ENCODE data around the gene SLC4A2.

SLC4A2 gene

DNA sequence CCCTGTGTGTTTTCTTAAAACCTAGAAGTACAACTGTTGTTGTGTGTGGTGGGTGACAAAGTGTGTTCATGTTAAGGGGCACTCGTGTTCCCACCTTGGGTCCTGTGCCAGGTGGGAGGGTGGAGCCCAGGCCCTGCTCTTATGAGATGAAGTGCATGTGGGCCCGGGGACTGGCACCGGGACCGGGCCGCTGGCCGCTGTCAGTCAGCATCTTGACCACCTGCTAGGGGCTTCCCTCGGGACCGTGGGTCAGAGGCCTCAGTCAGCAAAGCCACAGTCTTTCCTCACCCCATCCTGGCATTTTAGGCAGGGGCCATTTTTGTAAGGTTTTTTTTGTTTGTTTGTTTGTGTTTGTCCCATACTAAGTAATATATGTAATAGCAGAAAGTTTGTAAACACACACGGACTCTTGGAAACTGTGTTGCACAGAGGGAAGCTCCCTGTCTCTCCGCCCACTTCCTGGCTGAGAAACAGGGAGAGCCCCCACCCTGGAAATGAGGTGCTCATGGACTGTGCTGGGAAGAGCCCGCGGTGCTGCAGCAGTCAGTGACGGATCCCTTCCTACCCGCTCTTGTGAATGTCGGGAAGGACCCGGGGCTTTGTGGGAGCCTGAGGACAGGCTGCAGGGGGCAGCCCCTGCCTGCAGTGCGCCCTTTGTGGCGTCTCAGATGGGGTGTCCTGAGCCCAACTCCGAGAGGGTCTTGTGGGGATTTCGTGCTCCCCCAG, 40.3 kb downstream of the SLC4A2 start:
- no peak for DNase-seq

DNA sequence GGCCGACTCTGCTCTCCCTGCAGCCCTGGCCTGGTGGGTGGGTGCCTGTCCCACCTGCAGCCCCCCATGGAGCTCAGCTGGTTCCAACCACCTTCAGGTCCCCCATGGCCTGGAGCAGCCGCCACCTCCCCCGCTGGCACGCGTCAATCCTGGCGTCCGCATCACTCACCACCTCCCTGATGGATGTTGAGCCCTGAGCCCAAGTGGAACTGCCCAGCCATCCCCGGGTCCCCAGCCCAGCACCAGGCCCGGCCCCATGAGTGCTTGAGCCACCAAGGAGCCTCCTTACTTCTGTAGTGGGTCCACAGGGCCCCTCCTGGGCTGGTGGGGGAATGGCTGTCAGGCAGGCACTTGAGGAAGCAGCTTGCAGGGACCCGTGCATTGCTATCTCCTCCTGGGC, 41.5 kb downstream of the SLC4A2 start:
- DNase-seq: no peak

DNA sequence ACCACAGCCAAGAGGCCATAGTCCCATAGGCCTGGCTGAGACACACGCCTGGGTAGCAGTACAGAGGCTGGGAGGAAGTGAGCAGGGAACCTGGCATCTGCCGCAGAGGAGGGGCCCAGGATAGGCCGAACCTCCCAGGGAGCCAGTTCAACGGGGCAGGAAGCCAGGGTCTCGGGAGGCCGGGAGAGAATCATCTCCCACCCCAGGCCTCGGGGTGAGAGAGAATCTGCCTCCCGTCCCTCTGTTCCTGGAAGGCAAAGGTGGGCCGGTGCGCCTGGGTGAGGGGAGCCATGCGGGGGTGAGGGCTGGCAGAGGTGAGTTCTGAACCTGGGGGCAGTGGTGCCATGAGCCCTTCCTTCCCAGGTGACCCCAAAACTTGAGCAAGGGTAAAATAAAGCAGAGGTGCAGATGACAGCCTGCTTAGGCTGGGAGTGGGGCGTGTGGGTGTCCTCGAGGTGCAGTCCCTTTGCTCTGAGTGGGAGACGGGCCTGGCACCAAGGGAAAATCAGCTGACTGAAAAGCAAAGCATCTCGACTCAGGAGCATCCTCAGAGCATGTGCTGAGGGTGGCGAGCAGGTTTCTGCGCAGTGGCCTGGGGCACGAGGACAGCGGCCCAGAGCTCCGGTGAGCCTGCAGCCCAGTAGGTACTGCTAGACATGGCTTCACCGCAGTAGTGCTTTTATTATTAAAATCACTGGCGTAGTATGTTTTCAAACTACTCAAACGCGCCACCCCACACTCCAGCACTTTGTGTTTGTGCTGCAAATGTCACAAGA, 42.4 kb downstream of the SLC4A2 start:
- DNase-seq: no peak

DNA sequence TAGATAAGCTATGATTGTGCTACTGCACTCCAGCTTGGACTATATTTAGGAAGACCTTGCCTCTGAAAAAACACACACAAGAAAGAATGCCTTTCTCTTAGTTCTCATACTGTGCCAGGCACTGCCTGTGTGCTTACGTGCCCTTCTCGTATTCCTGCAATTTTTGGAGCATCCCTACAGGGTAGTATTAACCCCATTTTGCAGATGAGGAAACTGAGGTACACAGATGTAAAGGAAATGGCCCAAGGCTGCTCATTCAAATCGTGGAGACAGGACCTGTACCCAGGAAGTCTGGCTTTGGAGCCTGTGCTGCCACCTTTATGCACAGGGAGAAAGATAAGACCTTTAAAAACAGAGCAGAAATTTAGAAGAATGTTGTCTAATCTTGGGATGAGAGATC, 43.6 kb downstream of the SLC4A2 start:
- no peak for DNase-seq

DNA sequence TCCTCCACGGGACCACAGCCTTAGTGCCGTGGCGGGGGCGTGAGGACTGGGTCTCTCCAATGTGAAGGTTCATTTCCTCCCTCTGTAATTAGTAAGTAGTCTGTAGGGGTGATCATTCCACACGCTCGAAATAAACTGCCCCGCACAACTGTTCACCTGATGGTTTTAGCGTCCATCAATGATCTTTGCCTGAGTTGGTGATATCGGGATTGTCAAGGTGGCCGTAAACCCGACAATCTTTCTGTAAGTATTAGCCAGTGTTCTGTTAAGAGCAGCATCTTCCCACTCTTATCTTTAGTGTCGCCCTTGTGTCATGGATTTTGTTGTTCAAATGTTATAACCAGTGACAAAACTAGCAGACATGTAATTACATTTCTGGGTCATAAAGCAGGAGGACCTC, 44.6 kb downstream of the SLC4A2 start:
- DNase-seq: no peak

DNA sequence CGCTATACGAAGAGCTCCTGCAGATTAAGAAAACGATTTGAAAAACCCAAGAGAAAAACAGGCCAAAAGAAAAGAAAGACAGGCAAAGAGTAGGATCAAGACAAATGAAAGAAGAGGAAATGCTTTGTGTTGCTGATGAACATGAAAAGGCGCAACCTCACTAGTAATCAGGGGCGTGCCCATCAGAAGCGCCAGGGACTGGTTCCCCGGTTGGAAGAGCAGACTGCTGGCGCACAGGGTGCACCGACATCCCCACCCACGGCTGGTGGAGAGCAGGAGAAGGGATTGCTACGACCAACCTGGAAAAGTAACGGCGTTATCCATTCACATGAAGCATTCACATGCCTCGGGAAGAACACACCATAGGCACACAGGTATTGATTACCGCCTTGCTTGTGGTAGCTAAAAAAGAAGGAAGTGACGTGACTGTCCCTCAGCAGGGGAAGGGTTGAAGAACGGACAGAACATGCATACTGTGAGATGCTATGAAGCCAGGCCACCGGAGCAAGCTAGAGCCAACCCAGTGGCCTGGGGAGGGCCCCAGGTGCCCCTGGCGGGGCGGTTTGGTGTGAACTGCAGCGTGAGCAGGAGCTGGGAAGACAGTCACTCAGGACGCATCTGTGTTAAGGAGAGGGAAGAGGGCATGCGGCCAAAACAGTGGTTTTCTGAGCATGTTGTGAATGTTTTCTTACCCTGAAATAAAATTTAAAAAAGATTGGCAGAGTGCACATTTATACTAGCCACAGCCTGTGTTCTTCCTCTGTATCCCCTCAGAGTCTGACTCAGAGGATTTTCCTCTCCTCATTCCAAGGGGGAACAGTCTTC, 45.2 kb downstream of the SLC4A2 start:
- no peak for DNase-seq

DNA sequence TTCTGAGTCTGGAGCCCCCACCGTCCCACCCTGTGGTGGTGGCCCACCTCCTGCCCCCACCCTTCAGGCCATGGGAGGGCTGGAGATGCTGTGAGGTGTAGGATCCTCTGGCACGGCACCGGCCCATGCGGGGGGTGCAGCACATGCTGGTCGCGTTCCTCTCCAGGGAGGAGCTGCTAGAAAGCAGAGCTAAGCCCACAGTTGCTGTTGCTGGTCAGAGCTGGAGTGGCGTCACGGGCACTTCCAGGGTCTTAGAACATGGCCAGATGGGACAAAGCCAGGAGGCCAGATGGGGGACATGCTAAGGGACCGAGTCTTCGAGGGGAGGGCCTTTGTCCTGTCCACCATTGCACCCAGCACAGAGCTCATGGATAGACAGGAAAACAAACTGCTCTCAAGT, 48.5 kb downstream of the SLC4A2 start:
- no peak for DNase-seq

DNA sequence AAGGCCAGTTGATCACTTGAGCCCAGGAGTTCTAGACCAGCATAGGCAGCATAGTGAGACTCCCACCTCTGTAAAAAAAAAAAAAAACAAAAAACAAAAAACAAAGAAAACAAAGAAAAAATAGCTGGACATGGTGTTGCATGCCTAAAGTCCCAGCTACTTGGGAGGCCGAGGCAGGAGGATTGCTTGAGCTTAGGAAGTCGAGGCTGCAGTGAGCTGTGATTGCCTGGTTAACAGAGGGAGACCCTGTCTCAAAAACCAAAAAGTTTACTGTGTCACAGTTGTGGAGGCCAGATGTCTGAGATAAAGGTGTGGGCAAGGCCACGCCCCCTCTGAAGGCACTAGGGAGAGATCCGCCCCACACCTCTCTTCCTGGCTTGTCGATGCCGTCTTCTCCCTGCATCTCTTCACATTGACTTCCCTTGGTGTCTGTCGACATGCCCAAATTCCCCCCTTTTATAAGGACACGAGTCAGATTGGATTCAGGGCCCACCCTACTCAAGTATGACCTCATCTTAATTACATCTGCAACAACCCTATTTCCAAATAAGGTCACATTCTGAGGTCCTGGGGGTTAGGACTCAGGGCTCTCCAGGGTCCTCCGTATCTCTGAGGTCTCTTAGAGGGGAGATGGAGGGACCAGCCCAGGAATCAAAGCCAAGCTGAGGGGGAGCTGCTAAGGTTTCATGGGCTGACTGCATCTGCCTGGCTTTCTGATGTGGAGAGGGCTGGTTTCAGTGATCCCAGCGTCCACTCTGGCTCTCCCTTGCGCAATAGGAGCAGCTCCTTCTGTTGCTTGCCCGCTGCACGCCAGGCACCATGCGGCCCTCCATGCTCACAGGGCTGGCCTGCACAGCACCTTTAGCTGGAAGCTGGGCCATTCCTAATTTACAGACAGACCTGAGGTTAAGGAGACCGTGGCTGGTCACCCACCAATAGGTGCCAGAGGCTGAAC, 50.0 kb downstream of the SLC4A2 start:
- no peak for DNase-seq

DNA sequence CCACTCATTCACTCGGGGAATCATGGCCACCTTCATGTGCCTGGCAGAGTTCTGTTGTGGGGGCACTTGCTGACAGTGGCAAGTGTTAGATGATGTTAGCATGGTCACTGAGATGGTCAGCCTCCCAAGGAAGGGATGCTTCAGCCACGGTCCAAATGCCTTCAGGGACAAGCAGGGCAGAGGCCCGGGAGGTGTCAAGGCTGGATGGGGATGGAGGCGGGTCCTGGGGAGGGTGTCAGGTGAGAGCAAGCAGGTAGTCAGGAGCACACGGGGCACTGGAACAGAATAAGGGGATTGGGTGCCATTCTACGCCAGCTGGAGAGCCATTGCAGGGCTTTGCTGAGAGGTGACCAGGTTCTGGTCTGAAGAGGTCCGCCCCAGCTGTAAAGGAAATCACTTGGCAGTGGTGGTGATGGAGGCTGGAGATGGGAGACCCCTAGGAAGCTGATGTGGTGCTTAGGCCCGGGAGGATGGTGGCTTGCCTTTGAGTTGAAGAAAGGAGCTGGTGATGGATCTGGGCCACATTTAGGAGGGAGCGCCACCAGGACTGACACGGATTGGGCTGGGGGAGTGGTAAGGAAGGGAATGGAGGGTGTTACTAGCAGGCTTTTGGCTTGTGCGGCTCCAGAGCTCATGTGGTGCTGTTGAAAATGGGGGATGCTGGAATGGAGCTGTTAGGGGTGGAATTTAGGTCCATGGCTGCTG, 51.0 kb downstream of the SLC4A2 start:
- no peak for DNase-seq

DNA sequence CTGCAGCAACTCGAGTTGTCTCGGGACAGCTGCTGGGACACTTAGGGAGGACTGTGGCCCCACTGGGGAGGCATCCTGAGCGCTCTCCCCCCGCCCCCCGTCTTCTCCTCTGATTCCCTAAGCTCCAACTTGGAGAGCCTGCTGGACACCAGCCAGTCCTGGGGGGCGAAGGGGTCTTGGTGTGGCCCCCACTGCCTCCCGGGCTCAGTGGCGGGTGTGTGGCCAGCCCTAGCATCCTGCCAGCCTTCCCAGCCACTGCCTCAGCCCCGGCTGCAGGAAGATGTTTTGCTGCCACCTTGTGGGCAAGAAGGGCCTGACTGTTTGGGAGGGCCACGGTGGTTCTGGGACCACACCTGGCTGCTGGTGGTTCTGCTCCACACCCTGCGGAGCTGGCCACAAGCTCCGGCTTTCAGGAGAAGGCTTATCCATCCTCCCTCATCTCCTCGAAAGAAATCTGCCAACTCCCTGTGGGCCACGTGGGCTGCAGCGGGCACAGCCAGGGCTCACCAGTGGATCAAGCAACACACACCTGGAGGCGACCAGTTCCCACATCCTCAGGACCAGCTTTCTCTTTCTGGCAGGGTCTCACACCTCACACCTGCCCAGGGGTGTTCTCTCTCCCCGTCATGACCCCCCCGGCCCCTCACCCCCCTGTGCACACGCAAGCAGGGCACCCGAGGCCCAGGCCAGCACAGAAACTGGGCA, 51.7 kb downstream of the SLC4A2 start:
- peak; percentile 84 for DNase-seq

DNA sequence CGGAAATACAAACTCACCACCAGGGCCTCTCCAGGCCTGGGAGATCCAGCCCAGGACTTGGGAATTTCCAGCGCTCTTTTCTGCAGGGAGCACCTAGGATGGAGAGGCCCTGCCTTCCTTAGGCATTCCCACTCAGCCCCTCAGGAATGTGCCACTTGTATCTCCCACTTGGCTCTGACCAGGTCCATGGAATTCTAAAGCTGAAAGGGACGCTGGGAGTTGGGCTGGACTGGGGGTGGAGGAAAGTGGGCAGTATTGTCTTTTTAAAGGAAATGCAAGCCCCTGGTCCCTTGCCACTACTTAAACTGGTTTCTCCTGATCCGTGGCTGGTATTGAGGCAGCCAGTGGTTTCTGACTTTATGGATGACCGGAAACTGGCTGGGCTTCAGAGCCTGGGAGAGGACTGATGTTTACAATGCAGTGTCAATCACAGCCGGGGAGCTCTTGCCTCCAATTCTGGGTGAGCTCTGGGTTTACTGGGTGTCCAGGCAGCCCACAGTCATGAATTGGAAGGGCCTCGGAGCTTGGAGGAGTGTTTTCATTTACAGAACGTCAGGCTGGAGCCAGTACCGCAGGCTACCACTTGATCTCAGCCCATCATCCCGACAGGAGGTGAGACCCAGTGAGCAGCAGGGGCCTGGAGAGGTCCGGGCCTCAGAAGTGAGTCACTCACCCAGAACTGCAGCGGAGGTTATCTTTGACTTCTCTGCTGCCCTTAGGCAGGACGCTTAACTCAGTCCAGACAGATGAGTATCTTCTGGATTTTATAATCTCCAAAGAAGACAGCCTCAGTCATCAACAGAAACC, 54.2 kb downstream of the SLC4A2 start:
- no peak for DNase-seq

DNA sequence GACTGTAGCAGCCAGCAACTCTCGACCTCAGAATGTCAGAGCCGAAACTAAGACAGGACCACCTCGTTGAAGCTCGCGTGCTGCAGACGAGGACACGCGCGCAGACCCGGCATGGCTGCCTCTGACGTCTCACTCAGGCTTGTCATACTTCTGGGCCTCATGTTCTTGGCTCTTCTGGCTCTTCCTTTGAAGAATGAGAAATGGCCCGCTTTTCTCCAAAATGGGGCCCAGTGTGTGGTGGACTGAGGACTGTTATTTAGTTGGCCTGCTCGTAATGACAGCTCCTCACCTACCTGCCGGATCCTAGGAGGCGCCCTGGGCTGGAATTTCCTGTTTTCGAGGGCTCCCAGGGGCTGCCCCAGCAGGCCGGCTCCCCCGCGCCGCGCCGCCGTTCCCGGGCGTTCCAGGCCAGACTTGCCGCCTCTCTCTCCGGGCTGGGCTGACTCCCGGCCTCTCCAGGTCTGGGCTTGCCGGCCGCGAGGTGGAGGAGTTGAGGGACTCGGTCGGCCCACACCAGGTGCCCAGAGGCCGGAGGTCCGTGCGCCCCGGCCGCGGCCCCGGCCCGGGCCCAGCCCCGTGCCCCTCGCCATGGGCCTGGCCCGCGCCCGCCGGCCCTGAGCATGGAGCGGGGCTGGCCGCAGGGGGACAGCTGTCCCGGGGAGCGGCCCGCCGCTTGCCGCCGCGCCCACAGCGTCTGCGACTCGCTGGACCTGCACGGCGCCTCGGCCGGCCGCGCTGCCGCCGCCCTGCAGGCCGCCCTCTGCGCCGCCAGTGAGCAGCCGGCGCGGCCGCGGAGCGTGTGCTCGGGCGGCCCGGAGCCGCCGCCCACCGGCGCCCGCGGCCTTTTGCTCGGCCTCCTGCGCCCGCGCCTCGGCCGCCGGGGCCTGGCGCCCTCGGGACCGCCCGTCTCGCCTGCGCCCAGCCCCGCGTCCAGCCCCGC, 55.0 kb downstream of the SLC4A2 start:
- DNase-seq: no peak

DNA sequence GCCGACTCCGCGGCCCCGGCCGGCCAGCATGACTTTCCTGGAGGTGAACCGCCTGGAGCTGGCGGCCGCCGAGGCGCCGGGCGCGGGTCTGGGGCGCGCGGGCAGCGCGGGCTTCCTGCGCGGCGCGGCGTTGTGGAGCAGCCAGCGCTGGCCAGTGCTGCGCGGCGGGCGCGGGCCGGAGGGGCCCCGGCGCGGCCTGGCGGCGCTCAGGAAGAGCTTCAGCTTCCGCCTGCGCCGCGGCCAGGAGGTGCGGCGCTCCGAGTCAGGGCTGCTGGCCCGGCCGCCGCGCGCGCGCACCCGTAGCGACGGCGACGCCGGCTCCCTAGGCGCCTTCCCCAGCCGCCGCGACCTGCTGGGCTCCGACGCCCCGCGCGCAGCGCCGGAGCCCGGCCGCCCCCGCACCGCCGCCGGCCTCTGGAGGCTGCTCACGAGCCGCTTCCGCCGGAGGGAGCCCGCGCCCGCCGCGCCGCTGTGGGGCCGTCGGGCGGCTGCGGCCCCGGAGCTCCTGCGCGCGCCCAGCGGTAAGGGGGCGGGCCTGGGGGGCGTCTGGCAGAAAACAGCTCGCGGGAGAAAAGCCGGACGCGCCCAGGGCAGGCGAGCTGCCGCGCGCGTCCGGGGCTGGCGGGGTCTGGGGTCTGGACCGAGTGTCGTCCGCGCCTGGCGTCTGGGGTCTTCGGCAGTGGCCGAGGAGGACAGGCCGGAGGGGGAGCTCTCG, 55.9 kb downstream of the SLC4A2 start:
- DNase-seq: peak; percentile 60

DNA sequence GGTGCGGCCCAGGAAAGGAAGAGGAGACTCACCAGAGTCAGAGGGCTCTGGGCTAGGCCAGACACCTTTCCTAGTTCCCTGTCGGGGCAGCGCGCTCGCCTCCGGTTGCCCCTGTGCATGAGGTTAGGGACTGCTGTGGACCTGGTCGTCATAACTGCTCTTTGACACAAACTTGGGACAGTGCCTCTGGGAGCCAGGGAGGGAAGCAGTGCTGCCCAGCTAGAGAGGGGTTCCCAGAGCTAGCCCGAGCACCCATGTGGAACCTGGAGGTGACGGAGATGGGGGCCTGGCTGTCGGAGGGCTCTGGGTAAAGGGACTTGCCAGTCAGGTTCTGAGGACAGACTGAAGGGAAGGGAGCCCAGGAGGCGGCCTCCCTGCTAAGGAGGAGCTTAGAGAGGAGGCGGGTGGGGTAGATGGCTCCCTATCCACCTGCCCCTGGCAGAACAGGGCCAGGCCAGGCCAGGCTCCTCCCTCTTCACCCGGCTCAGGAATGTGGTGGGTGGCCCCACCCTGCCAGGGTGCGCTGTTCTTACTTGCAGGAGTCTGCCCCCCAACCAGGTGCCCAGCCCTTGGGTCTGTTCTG, 56.5 kb downstream of the SLC4A2 start:
- no peak for DNase-seq

DNA sequence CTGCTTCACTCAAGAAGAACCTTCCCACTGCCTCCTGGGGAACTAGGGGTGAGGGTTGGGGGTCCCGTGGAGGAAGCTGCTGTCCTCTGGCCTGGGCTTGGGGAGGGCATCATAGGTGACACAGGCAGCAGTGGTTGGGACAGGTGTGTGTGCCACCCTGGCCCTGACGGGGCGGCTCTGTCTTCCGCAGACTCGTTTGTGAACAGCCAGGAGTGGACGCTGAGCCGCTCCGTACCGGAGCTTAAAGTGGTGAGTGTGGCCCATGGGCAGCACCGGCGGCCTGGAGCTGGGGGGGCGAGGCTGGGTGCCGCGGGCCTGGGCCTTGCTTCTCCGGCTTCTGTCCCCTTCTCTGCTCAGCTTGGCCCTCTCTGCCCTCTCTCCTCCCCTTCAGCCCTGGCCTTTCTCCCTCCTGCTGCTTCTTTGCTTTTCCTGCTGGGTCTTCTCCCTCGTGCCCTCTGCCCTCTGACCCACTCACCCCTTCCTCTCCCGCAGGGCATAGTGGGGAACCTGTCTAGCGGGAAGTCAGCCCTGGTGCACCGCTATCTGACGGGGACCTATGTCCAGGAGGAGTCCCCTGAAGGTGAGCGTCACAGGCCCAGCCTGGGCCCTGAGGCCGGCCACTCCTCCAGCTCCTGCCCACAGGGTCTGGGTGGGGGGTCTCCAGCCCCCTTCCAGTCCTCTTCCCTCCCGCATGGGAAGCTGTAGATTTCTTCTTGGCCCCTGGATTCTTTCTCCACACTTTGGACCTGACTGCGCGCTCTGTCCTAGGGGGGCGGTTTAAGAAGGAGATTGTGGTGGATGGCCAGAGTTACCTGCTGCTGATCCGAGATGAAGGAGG, 57.4 kb downstream of the SLC4A2 start:
- no peak for DNase-seq

DNA sequence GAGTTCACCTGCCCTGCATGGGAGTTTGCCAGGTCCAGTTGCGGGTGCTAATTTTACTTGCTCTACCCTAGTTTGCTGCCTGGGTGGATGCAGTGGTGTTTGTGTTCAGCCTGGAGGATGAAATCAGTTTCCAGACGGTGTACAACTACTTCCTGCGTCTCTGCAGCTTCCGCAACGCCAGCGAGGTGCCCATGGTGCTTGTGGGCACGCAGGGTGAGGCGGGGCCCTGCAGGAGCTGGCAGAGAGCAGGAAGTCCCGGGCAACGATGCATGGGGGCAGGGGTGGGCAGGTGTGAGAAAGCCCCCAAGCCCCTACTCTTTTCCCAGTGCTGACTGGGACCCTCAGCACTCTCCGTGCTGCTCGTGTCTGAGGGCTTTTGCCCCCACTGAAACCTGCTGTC, 58.2 kb downstream of the SLC4A2 start:
- DNase-seq: peak; percentile 37

All from stimulated activated CD8-positive, alpha-beta memory T cell treated with anti-CD3 and anti-CD28 coated beads, Interleukin-4, amount 100 ng/mL, for 48 hours (primary cell).